ENCODE results near the gene IGSF10. TPM values are rescaled to one million over a fixed set of nuclear protein-coding genes. Genes with fewer than 3 reads are reported as not detected.

The IGSF10 gene
- total and polyA plus RNA-seq, 2 of the 13 experiments (the other 11 are each of a cell fraction or from before 2014, with no cell fraction given), result 0.16 TPM; not detected in 1

DNA sequence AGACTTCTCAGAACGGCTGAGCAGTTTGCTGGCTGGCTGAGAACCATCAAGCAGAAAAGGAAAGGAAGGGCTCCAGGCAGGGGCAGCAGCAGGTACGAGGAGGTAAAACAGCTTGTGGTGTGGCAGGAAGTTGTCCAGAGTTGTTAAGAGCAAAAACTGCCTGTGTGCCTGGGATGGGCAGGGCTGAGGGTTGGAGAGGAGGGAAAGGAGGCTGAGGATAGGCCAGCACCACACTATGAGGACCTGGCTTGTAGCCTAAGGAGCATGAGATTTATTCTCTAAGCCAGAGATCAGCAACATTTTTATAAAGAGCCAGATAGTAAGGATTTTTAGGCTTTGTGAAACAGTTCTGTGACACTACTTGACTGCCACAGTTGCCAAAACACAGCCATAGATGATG is 8.0 kb downstream of the IGSF10 start:
- WGBS (ENCODE audit: low lambda C conversion rate), result 2% methylated on average over 2 of the region's 2 CpGs
- ATAC-seq (no peak), DNase-seq (ENCODE audit: low spot score) (no peak), FAIRE-seq (no peak)
- Histone ChIP-seq H3K4me1 (ENCODE audit: insufficient read depth, low read length) (no peaks in the 10 kb centered on the region), H3K9ac (ENCODE audit: insufficient read depth, low read depth, low read length) (no peak overlapping the region), H2AFZ (ENCODE audit: low read length) (no peak overlapping the region), H3K4me3 (replicated peaks in 1 of 3; ENCODE audit: insufficient read depth in 1 of 3, low read depth in 2 of 3, low read length in 3 of 3) (no peak overlapping the region), H3K36me3 (replicated peaks in 1 of 2; ENCODE audit: control insufficient read depth in 1 of 2, insufficient read depth in 2 of 2, low read length in 2 of 2) (no peaks in the 10 kb centered on the region), H3K9me3 (ENCODE audit: low read length) (no peaks in the 10 kb centered on the region), H4K20me1 (ENCODE audit: insufficient read depth, low read length) (no peaks in the 10 kb centered on the region), H3K27ac (ENCODE audit: extremely low read length, insufficient read depth, low read length) (no peak overlapping the region), H3K27me3 (ENCODE audit: control insufficient read depth in 1 of 2, insufficient read depth in 2 of 2, low read length in 2 of 2) (no peaks in the 10 kb centered on the region; a peak in 1 of 5 replicates), H3K79me2 (ENCODE audit: insufficient read depth, low read length) (no peaks in the 10 kb centered on the region), H3K4me2 (ENCODE audit: low read depth, low read length) (no peak overlapping the region)
- in situ Hi-C loops (cut with HindIII; ENCODE audit: extremely low pct_ligation_motif_present, low pct_unique_long_range_greater_than_20kb) (no loop called here), intact Hi-C loops (cut with micrococcal nuclease; ENCODE audit: unreplicated experiment) (no loop called here)
- no TSS peak for BruUV-seq (replicated peaks)
- ChIA-PET POLR2A (no interaction called here), CTCF (ENCODE audit: low intra/inter-chr PET ratio, low total read pairs) (no interaction called here)
- TF ChIP-seq ZFP62 (CRISPR knock-in tag; IDR thresholded peaks at IDR 0.05) (no peak), KLF6 (CRISPR knock-in tag; IDR thresholded peaks at IDR 0.05) (no peak), NFKBIZ (CRISPR knock-in tag; IDR thresholded peaks at IDR 0.05) (no peak), ELF3 (CRISPR knock-in tag; IDR thresholded peaks at IDR 0.05) (no peak), EZH2 (conservative IDR thresholded peaks at IDR 0.05; ENCODE audit: low read depth, low read length) (no peak), ZNF839 (CRISPR knock-in tag; IDR thresholded peaks at IDR 0.05; ENCODE audit: borderline replicate concordance) (no peak), ZBTB7A (CRISPR knock-in tag; IDR thresholded peaks at IDR 0.05) (no peak)

GRCh38 chr3:151452368-151452767 is 8.5 kb downstream of the IGSF10 start:
- WGBS (ENCODE audit: low lambda C conversion rate), result 100% methylated on average over 1 of the region's 1 CpG

More at GRCh38 chr3:151452368-151452767, 8.5 kb downstream of the IGSF10 start:
- TF ChIP-seq IKZF1 (IDR thresholded peaks at IDR 0.05) (no peak), ETV5 (CRISPR knock-in tag; IDR thresholded peaks at IDR 0.05; ENCODE audit: borderline replicate concordance) (no peak), ZNF333 (CRISPR knock-in tag; IDR thresholded peaks at IDR 0.05; ENCODE audit: borderline replicate concordance) (no peak)
- no peak overlapping the region for H3K27ac ChIP-seq (ENCODE audit: extremely low read length, insufficient read depth, low read length)
- no peaks in the 10 kb centered on the region for H4K20me1 ChIP-seq (ENCODE audit: insufficient read depth, low read length)
- POLR2A ChIA-PET, result no interaction called here
- no peaks in the 10 kb centered on the region; a peak in 2 of 5 replicates for H3K27me3 ChIP-seq (ENCODE audit: control insufficient read depth in 1 of 2, insufficient read depth in 2 of 2, low read length in 2 of 2)
- in situ Hi-C loops (cut with HindIII; ENCODE audit: extremely low pct_ligation_motif_present, low pct_unique_long_range_greater_than_20kb) (no loop called here), intact Hi-C loops (cut with micrococcal nuclease; ENCODE audit: unreplicated experiment) (no loop called here)
- no peak overlapping the region for H3K9ac ChIP-seq (ENCODE audit: insufficient read depth, low read depth, low read length)
- H3K79me2 ChIP-seq (ENCODE audit: insufficient read depth, low read length), result no peaks in the 10 kb centered on the region
- DNase-seq (ENCODE audit: low spot score) (no peak), ATAC-seq (no peak), FAIRE-seq (no peak)
- no peaks in the 10 kb centered on the region for H3K9me3 ChIP-seq (ENCODE audit: low read length)
- no peaks in the 10 kb centered on the region for H3K4me1 ChIP-seq (ENCODE audit: insufficient read depth, low read length)
- H2AFZ ChIP-seq (ENCODE audit: low read length), result no peak overlapping the region
- H3K4me2 ChIP-seq (ENCODE audit: low read depth, low read length), result no peak overlapping the region
- no peak overlapping the region for H3K4me3 ChIP-seq (replicated peaks in 1 of 3; ENCODE audit: insufficient read depth in 1 of 3, low read depth in 2 of 3, low read length in 3 of 3)
- no peaks in the 10 kb centered on the region for H3K36me3 ChIP-seq (replicated peaks in 1 of 2; ENCODE audit: control insufficient read depth in 1 of 2, insufficient read depth in 2 of 2, low read length in 2 of 2)
- CTCF ChIA-PET (ENCODE audit: low intra/inter-chr PET ratio, low total read pairs), result no interaction called here
- no TSS peak for BruUV-seq (replicated peaks)

Data from HepG2 (cell line).